ENCODE results near the gene OR5K4. TPM values are rescaled to one million over a fixed set of nuclear protein-coding genes. Genes with fewer than 3 reads are reported as not detected.

Gene OR5K4
- total and polyA plus RNA-seq, 2 of the 8 experiments (the other 6 are each of a cell fraction or from before 2014, with no cell fraction given) = not detected

- TF ChIP-seq, protein P1, sequence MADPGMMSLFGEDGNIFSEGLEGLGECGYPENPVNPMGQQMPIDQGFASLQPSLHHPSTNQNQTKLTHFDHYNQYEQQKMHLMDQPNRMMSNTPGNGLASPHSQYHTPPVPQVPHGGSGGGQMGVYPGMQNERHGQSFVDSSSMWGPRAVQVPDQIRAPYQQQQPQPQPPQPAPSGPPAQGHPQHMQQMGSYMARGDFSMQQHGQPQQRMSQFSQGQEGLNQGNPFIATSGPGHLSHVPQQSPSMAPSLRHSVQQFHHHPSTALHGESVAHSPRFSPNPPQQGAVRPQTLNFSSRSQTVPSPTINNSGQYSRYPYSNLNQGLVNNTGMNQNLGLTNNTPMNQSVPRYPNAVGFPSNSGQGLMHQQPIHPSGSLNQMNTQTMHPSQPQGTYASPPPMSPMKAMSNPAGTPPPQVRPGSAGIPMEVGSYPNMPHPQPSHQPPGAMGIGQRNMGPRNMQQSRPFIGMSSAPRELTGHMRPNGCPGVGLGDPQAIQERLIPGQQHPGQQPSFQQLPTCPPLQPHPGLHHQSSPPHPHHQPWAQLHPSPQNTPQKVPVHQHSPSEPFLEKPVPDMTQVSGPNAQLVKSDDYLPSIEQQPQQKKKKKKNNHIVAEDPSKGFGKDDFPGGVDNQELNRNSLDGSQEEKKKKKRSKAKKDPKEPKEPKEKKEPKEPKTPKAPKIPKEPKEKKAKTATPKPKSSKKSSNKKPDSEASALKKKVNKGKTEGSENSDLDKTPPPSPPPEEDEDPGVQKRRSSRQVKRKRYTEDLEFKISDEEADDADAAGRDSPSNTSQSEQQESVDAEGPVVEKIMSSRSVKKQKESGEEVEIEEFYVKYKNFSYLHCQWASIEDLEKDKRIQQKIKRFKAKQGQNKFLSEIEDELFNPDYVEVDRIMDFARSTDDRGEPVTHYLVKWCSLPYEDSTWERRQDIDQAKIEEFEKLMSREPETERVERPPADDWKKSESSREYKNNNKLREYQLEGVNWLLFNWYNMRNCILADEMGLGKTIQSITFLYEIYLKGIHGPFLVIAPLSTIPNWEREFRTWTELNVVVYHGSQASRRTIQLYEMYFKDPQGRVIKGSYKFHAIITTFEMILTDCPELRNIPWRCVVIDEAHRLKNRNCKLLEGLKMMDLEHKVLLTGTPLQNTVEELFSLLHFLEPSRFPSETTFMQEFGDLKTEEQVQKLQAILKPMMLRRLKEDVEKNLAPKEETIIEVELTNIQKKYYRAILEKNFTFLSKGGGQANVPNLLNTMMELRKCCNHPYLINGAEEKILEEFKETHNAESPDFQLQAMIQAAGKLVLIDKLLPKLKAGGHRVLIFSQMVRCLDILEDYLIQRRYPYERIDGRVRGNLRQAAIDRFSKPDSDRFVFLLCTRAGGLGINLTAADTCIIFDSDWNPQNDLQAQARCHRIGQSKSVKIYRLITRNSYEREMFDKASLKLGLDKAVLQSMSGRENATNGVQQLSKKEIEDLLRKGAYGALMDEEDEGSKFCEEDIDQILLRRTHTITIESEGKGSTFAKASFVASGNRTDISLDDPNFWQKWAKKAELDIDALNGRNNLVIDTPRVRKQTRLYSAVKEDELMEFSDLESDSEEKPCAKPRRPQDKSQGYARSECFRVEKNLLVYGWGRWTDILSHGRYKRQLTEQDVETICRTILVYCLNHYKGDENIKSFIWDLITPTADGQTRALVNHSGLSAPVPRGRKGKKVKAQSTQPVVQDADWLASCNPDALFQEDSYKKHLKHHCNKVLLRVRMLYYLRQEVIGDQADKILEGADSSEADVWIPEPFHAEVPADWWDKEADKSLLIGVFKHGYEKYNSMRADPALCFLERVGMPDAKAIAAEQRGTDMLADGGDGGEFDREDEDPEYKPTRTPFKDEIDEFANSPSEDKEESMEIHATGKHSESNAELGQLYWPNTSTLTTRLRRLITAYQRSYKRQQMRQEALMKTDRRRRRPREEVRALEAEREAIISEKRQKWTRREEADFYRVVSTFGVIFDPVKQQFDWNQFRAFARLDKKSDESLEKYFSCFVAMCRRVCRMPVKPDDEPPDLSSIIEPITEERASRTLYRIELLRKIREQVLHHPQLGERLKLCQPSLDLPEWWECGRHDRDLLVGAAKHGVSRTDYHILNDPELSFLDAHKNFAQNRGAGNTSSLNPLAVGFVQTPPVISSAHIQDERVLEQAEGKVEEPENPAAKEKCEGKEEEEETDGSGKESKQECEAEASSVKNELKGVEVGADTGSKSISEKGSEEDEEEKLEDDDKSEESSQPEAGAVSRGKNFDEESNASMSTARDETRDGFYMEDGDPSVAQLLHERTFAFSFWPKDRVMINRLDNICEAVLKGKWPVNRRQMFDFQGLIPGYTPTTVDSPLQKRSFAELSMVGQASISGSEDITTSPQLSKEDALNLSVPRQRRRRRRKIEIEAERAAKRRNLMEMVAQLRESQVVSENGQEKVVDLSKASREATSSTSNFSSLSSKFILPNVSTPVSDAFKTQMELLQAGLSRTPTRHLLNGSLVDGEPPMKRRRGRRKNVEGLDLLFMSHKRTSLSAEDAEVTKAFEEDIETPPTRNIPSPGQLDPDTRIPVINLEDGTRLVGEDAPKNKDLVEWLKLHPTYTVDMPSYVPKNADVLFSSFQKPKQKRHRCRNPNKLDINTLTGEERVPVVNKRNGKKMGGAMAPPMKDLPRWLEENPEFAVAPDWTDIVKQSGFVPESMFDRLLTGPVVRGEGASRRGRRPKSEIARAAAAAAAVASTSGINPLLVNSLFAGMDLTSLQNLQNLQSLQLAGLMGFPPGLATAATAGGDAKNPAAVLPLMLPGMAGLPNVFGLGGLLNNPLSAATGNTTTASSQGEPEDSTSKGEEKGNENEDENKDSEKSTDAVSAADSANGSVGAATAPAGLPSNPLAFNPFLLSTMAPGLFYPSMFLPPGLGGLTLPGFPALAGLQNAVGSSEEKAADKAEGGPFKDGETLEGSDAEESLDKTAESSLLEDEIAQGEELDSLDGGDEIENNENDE (IDR thresholded peaks at IDR 0.05; ENCODE audit: insufficient replicate concordance, low read length) = no peak
- no peak for TF ChIP-seq POLR2AphosphoS5 (IDR thresholded peaks at IDR 0.05; ENCODE audit: low read depth, low read length)
- TF ChIP-seq, protein P2, sequence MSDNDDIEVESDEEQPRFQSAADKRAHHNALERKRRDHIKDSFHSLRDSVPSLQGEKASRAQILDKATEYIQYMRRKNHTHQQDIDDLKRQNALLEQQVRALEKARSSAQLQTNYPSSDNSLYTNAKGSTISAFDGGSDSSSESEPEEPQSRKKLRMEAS (IDR thresholded peaks at IDR 0.05) = no peak
Measured at GRCh38 chr3:98326945-98327344, 26.7 kb upstream of the OR5K4 start (continued).

Data from H1 (cell line).